Activated CD8-positive, alpha-beta T cell treated with anti-CD3 and anti-CD28 coated beads, Interleukin-2, amount 10 ng/mL, durations not matched to agents 7 days and 5 days (primary cell): ENCODE measurements around the gene VAV2. TPM values are rescaled to one million over a fixed set of nuclear protein-coding genes. Genes with fewer than 3 reads are reported as not detected.
"Not testable (repeated sequence)": the region's sequence is repeated elsewhere in the genome, so short reads cannot be mapped to it uniquely, and the experiment has no call there.

Experiments used
- ATAC-seq: fragments of 150-1000 bp; cut with Tn5 transposase; one replicate; pipeline ENCODE4 v1.10.0; 2021; ENCODE audit warnings: moderate library complexity
- CTCF ChIA-PET: fragments of 350-600 bp; sonication (Branson Sonifier 250); formaldehyde crosslinking; loops from one replicate; lab custom pipeline; 2021; ENCODE audit warnings: antibody characterized with exemption; lab: Charles Lee
- POLR2A ChIA-PET: fragments of 350-600 bp; sonication (Branson Sonifier 250); formaldehyde crosslinking; loops from one replicate; lab custom pipeline; 2021; ENCODE audit warnings: antibody characterized with exemption; lab: Charles Lee
- DNase-seq: peaks from one replicate; pipeline ENCODE4 v3.0.0-alpha.2; 2020
- H3K27ac Mint-ChIP-seq: one replicate; pipeline ENCODE4 v1.8.0; 2021; ENCODE audit warnings: mild to moderate bottlenecking, mixed read lengths
- H3K27me3 Mint-ChIP-seq: one replicate; pipeline ENCODE4 v1.8.0; 2021; ENCODE audit warnings: low read depth, mixed read lengths
- H3K36me3 Mint-ChIP-seq: one replicate; pipeline ENCODE4 v1.8.0; 2021; ENCODE audit warnings: low read depth, mixed read lengths
- H3K4me1 Mint-ChIP-seq: one replicate; pipeline ENCODE4 v1.8.0; 2021; ENCODE audit warnings: low read depth, mixed read lengths
- H3K4me3 Mint-ChIP-seq: one replicate; pipeline ENCODE4 v1.8.0; 2021; ENCODE audit warnings: mild to moderate bottlenecking, mixed read lengths
- H3K9me3 Mint-ChIP-seq: one replicate; pipeline ENCODE4 v1.8.0; 2022; ENCODE audit warnings: mixed read lengths; ENCODE audit not compliant: insufficient read depth
- total RNA-seq, 2 experiments: library from RNA; stranded (reverse); gene quantifications; one replicate each; pipeline ENCODE4 v1.2.3, GENCODE V29; 2021

The VAV2 gene
- total RNA-seq, 2 experiments from 2014 or later = 10.1 to 10.3 TPM

DNA sequence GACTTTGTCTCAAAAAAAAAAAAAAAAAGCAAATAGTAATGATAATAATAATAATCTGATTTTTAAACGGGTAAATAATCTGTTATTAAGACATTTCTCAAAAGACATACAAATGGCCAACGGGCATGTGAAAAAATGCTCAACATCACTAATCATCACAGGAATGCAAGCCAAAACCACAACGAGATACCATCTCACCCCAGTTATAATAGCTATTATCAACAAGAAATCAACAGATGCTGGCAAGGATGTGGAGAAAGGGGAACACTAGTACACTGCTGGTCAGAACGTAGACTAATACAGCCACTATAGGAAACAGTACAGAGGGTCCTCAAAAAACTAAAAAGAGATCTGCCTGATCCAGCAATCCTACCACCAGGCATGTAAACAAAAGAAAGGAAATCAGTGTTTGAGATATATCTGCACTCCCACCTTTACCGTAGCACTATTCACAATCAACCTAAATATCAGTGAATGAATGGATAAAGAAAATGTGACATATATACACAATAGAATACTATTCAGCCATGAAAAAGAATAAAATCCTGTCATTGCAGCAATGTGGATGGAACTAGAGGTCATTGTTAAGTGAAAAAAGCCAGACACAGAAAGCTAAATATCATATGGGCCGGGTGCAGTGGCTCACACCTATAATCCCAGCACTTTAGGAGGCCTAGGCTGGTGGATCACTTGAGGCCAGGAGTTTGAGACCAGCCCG, 24.9 kb downstream of the VAV2 start:
- H3K27ac Mint-ChIP-seq = no peak overlapping the region

DNA sequence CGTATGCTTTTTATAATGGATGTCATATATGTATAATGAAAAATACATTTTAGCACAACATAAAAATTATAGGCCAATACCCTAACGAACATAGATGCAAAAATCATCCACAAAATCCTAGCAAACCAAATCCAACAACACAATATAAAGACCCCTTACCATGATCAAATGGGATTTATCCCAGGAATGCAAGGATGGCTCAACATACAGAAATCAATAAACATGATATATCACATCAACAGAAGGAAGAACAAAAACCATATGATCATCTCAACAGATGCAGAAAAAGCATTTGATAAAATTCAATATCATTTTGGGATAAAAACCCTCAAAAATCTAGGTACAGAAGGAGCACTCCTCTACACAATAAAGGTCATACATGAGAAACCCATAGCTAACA, 27.7 kb downstream of the VAV2 start:
- POLR2A ChIA-PET = no interaction called here
- Mint-ChIP-seq H3K27me3 (peaks cover 2% of the 10 kb centered on the region), H3K27ac (no peak overlapping the region), H3K36me3 (peaks cover 2% of the 10 kb centered on the region), H3K4me1 (no peaks in the 10 kb centered on the region), H3K9me3 (peaks cover 16% of the 10 kb centered on the region), H3K4me3 (no peak overlapping the region)
- DNase-seq (no peak), ATAC-seq (no peak)
- CTCF ChIA-PET = no interaction called here

More for the DNA sequence above, 24.9 kb downstream of the VAV2 start:
- Mint-ChIP-seq H3K27me3 (peaks cover 2% of the 10 kb centered on the region), H3K36me3 (peaks cover 2% of the 10 kb centered on the region), H3K4me3 (no peak overlapping the region), H3K9me3 (peaks cover 16% of the 10 kb centered on the region), H3K4me1 (no peaks in the 10 kb centered on the region)
- CTCF ChIA-PET = no interaction called here
- DNase-seq (no peak), ATAC-seq (no peak)
- POLR2A ChIA-PET = no interaction called here

DNA sequence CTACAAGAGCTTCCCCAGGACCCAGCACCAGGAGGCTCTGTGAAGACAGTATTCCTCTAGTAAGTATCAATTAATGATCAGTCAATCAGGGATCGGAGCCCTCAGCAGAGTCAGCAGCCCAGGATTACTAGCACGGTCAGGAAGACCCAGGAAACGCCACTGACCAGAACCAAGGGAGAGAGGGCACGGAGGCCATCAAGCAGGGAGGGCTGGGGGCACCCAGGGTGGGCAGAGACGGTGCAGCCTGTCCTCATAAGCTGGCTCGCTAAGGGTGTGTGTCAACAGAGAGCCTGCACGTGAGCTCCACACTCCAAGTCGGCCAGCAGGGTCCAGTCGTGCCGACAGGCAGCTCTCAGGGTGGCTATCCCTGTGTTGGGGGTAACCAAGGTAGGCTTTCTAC, 29.0 kb downstream of the VAV2 start:
- ATAC-seq (no peak), DNase-seq (no peak)
- H3K27me3 Mint-ChIP-seq = peaks cover 2% of the 10 kb centered on the region
- ChIA-PET CTCF (no interaction called here), POLR2A (no interaction called here)
- H3K27ac Mint-ChIP-seq = no peak overlapping the region
- H3K9me3 Mint-ChIP-seq = peaks cover 16% of the 10 kb centered on the region
- H3K4me1 Mint-ChIP-seq = no peaks in the 10 kb centered on the region
- peaks cover 2% of the 10 kb centered on the region for H3K36me3 Mint-ChIP-seq
- no peak overlapping the region for H3K4me3 Mint-ChIP-seq

DNA sequence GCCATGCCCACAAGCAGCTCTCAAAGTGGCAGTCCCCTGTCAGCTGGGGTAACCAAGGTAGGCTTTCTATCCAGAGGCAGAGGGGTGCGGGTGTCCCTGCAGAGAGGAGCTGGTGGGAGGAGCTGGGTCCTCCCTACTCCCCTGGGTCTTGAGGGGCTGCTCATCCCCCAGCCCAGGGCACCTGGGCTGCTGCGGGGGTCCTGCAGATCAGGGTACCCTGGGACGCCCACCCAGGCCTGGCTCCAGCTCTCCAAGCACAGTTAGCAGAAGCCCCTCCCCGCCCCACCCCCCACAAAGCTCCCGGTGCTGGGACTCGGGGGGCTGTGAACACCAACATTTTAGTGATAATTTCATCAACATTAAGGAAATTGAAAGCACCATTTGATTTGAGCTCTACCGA, 29.8 kb downstream of the VAV2 start:
- Mint-ChIP-seq H3K36me3 (peaks cover 2% of the 10 kb centered on the region), H3K4me1 (no peaks in the 10 kb centered on the region), H3K9me3 (peaks cover 16% of the 10 kb centered on the region), H3K4me3 (no peak overlapping the region), H3K27ac (no peak overlapping the region), H3K27me3 (peaks cover 2% of the 10 kb centered on the region)
- ATAC-seq (no peak), DNase-seq (no peak)
- POLR2A ChIA-PET = no interaction called here
- CTCF ChIA-PET = no interaction called here

DNA sequence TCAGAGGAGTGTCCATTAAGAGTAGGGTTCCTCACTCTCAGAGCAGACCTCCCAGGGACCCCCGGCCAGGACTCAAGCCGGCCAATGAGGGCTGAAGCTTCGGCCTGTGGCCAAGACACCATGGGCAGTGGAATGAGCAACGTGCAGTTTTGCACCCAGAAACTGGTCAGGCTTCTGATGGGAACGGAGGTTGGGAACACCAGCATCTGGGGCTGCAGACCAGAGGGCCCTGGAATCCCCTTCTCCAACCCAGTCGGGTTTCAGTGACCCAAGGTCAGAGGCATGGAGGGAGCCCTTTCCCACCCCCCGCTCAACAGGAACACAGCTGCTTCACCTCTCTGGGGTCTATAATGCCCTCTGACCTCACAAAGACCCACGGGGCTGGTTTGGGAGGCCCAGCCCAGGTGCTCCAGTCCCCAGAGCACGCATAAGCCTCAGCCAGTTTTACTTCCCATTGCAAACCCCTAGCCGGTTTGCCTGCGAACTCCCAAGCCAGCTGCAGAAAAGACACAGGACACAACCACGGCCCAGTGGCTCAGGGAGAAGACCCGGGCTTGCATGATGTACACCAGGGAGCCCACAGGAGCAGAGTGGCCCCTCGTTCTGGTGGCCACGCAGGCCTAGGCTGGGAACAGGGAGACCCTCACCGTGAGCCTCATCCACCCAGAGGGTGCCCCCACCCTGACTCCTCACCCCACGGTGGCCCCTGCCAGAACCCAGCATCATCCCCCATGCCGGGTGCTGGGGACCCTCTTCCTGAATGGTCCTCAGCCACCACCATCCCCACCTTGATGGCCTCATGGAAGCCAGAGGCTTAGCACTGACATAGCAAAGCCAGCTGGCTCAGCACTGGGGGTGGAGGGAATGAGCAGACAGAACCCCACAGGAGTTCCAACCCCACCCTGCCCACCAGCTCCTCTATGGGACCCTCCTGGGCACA, 30.6 kb downstream of the VAV2 start:
- peaks cover 2% of the 10 kb centered on the region for H3K36me3 Mint-ChIP-seq
- DNase-seq (no peak), ATAC-seq (no peak)
- no peak overlapping the region for H3K27ac Mint-ChIP-seq
- ChIA-PET POLR2A (no interaction called here), CTCF (no interaction called here)
- H3K9me3 Mint-ChIP-seq = peaks cover 16% of the 10 kb centered on the region
- H3K27me3 Mint-ChIP-seq = peaks cover 2% of the 10 kb centered on the region
- H3K4me1 Mint-ChIP-seq = no peaks in the 10 kb centered on the region
- no peak overlapping the region for H3K4me3 Mint-ChIP-seq

DNA sequence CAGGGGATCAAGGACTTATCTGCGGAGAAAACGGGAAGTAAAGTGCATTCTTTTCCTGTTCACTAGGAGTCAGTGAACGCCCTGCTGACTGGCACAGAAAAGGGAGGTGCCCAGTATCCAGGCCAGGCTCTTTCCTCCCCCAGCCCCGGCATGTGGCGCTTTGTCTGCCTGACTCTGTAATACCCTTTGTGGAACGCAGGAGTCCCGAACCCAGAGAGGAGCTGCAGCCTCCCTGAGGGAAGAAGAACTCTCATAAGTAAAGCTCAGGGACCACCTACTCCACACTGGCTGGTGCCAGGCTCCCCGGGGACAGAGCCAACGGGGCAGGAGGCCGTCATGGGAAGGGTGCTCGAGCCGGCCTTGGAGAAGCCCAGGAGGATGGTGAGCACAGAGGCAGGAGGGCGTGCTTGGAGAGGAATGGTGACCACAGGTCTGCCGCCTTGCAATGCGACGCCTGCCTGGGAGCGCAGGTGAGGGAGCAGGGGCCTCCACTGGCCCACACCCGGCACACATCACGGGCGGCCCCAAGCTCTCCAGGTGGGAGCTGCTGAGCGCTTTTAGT, 31.5 kb downstream of the VAV2 start:
- Mint-ChIP-seq H3K27me3 (peaks cover under 1% of the 10 kb centered on the region), H3K4me1 (peaks cover 5% of the 10 kb centered on the region), H3K27ac (no peak overlapping the region), H3K4me3 (no peak overlapping the region), H3K9me3 (peaks cover 11% of the 10 kb centered on the region), H3K36me3 (peaks cover 2% of the 10 kb centered on the region)
- ATAC-seq (no peak), DNase-seq (no peak)
- ChIA-PET POLR2A (no interaction called here), CTCF (no interaction called here)

DNA sequence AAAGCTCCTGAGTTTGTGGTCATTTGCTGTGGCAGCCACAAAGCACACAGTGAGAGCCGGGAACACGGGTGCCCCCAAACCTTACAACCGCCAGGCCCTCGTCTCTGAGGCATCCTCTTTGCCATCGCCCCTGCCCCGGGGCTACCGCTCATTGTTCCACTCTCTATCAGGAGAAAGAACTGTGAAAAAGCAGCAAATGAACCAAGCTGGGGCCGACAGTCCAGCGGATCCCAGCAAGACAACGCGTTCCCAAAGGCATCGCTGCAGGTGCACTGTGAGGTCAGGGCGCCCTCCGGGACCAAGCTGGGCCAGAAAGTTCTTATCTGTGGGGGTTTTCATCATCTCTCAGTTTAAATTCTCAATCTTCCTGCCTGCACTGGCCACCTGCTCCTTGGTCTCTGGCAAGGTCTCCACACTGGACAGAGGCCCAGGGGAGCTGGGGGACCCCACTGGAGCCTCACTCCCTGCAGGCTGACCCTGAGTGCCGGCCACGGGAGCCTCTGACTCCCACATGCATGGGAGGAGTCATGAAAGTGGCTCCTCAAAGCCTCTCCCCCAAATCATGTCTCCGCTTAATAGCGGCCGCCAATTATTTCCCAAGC, 32.1 kb downstream of the VAV2 start:
- Mint-ChIP-seq H3K27me3 (no peaks in the 10 kb centered on the region), H3K4me1 (peaks cover 6% of the 10 kb centered on the region), H3K4me3 (no peak overlapping the region), H3K9me3 (peaks cover 8% of the 10 kb centered on the region), H3K36me3 (peaks cover 2% of the 10 kb centered on the region), H3K27ac (no peak overlapping the region)
- ATAC-seq (no peak), DNase-seq (no peak)
- POLR2A ChIA-PET = no interaction called here
- CTCF ChIA-PET = no interaction called here

DNA sequence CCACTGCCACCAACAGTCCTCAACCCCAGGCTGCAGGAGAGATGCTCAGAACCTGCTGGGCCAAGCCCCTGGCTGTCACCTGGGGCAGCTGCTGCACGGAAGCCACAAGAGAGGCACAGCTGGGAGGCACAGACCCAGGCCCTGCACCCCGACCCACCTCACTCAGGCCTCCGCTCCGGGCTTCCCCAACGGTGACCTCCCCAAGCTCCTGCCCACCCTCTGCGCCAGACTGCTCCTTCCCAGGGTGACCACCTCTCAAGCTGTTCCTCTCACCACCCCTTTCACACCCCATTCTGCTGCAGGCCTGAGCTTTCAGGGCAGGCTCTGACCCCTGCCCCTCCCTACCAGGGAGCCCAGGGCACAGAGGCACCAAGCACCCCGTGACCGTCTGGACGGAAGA, 33.0 kb downstream of the VAV2 start:
- ATAC-seq (no peak), DNase-seq (no peak)
- CTCF ChIA-PET = no interaction called here
- POLR2A ChIA-PET = no interaction called here
- Mint-ChIP-seq H3K27ac (no peak overlapping the region), H3K4me1 (peaks cover 15% of the 10 kb centered on the region), H3K4me3 (no peak overlapping the region), H3K36me3 (no peaks in the 10 kb centered on the region), H3K9me3 (no peaks in the 10 kb centered on the region), H3K27me3 (no peaks in the 10 kb centered on the region)

DNA sequence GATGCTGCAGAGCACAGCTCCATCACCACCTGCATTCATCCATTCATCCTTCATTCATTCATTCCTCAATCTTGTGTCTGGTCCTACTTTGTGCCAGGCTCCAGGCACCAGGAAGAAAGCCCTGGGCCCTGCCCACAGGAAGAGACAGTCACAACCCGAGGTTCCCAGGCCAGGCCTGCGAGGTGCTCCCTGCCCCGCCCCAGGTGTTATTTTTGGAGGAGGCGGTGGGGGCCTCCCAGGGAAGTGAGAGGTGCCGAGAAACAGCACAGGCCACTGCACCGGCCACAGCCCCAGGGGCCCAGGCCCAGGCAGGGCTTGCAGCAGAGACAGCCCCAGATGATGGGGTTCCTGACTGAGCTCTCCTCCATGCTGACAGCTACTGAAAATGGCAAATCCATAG, 33.4 kb downstream of the VAV2 start:
- Mint-ChIP-seq H3K4me1 (peaks cover 18% of the 10 kb centered on the region), H3K27ac (no peak overlapping the region), H3K4me3 (no peak overlapping the region), H3K9me3 (no peaks in the 10 kb centered on the region), H3K27me3 (no peaks in the 10 kb centered on the region), H3K36me3 (no peaks in the 10 kb centered on the region)
- ChIA-PET CTCF (no interaction called here), POLR2A (no interaction called here)
- ATAC-seq = no peak
- DNase-seq = no peak

DNA sequence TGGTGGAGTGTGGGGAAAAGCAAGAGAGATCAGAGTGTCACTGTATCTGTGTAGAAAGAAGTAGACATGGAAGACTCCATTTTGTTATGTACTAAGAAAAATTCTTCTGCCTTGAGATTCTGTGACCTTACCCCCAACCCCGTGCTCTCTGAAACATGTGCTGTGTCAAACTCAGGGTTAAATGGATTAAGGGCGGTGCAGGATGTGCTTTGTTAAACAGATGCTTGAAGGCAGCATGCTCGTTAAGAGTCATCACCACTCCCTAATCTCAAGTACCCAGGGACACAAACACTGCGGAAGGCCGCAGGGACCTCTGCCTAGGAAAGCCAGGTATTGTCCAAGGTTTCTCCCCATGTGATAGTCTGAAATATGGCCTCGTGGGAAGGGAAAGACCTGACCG, 34.4 kb downstream of the VAV2 start:
- POLR2A ChIA-PET, H3K9me3 Mint-ChIP-seq, ATAC-seq, DNase-seq, H3K36me3 Mint-ChIP-seq, H3K4me3 Mint-ChIP-seq, H3K27ac Mint-ChIP-seq, H3K27me3 Mint-ChIP-seq, CTCF ChIA-PET: not testable (repeated sequence)
- H3K4me1 Mint-ChIP-seq = peaks cover 18% of the 10 kb centered on the region

DNA sequence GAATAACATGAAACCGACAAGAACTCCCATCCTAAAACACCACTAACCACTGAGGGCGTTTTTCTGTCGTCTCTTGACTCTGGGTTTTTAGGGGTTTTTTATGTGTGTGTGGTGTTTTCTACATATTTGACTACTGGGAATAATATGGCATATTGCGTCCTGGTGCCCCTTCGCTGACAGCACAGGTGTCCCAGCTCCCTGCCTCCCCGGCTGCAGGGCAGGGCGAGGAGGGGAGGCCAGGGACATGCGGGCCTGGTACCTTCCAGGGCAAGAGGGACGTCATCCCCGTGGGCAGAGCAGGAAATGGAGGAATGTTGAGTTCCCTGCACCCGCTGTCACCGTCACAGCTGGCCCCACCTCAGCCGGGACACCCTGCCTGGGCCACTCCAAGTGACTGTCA, 34.8 kb downstream of the VAV2 start:
- no peak overlapping the region for H3K4me3 Mint-ChIP-seq

More for the DNA sequence above, 34.8 kb downstream of the VAV2 start:
- no peaks in the 10 kb centered on the region for H3K9me3 Mint-ChIP-seq
- POLR2A ChIA-PET = no interaction called here
- no peaks in the 10 kb centered on the region for H3K36me3 Mint-ChIP-seq
- no peak overlapping the region for H3K27ac Mint-ChIP-seq
- H3K4me1 Mint-ChIP-seq = peaks cover 18% of the 10 kb centered on the region
- ATAC-seq = no peak
- CTCF ChIA-PET = no interaction called here
- no peaks in the 10 kb centered on the region for H3K27me3 Mint-ChIP-seq
- no peak for DNase-seq
